Astrocyte (in vitro differentiated cells and primary cell): Measurements from ENCODE around the gene PDGFA. TPM values are rescaled to one million over a fixed set of nuclear protein-coding genes. Genes with fewer than 3 reads are reported as not detected.

ENCODE experiments used
- DNase-seq: peaks from one replicate; pipeline ENCODE4 v3.0.0-alpha.2; 2010; ENCODE audit warnings: low read depth
- FAIRE-seq: peaks from 2 replicates; lab custom pipeline; 2011; peaks lifted over from hg19 to GRCh38; lab: Jason Lieb, UNC
- H2AFZ ChIP-seq: 2 replicates; pipeline ENCODE4 v1.6.0; 2012; ENCODE audit warnings: low read depth, low read length, inconsistent platforms
- H3K27ac ChIP-seq: 2 replicates; pipeline ENCODE4 v1.5.1; 2011; ENCODE audit warnings: low read depth, low read length, inconsistent platforms
- H3K27me3 ChIP-seq: 2 replicates; pipeline ENCODE4 v1.6.0; 2011; ENCODE audit warnings: low read length, inconsistent platforms; ENCODE audit not compliant: insufficient read depth
- H3K36me3 ChIP-seq: 2 replicates; pipeline ENCODE4 v1.5.1; 2011; ENCODE audit warnings: low read length, inconsistent platforms; ENCODE audit not compliant: insufficient read depth
- H3K4me1 ChIP-seq: 2 replicates; pipeline ENCODE4 v1.5.1; 2011; ENCODE audit warnings: low read length, inconsistent platforms; ENCODE audit not compliant: insufficient read depth
- H3K4me2 ChIP-seq: 2 replicates; pipeline ENCODE4 v1.6.0; 2012; ENCODE audit warnings: low read length, inconsistent platforms
- H3K4me3 ChIP-seq: 2 replicates; pipeline ENCODE4 v1.5.1; 2011; ENCODE audit warnings: low read depth, mild to moderate bottlenecking, low read length, inconsistent platforms; ENCODE audit not compliant: insufficient read depth
- H3K79me2 ChIP-seq: 2 replicates; pipeline ENCODE4 v1.6.0; 2012; ENCODE audit warnings: mild to moderate bottlenecking, low read length, inconsistent platforms; ENCODE audit not compliant: insufficient read depth
- H3K9ac ChIP-seq: 2 replicates; pipeline ENCODE4 v1.6.0; 2012; ENCODE audit warnings: mild to moderate bottlenecking, low read length, inconsistent platforms
- H3K9me3 ChIP-seq: 2 replicates; pipeline ENCODE4 v1.5.1; 2012; ENCODE audit warnings: low read depth, mild to moderate bottlenecking, low read length, inconsistent platforms; ENCODE audit not compliant: insufficient read depth
- H4K20me1 ChIP-seq: 2 replicates; pipeline ENCODE4 v1.6.0; 2012; ENCODE audit warnings: low read length, inconsistent platforms; ENCODE audit not compliant: insufficient read depth
- H3K27ac Mint-ChIP-seq: one replicate; pipeline ENCODE4 v1.8.0; 2021; ENCODE audit warnings: mild to moderate bottlenecking, mixed read lengths; ENCODE audit not compliant: unreplicated experiment
- H3K27me3 Mint-ChIP-seq: one replicate; pipeline ENCODE4 v1.8.0; 2021; ENCODE audit warnings: low read depth, mixed read lengths; ENCODE audit not compliant: unreplicated experiment
- H3K36me3 Mint-ChIP-seq: one replicate; pipeline ENCODE4 v1.8.0; 2021; ENCODE audit warnings: low read depth, mixed read lengths; ENCODE audit not compliant: unreplicated experiment
- H3K4me1 Mint-ChIP-seq: one replicate; pipeline ENCODE4 v1.8.0; 2021; ENCODE audit warnings: low read depth, mixed read lengths; ENCODE audit not compliant: unreplicated experiment
- H3K4me3 Mint-ChIP-seq: one replicate; pipeline ENCODE4 v1.8.0; 2021; ENCODE audit warnings: mild to moderate bottlenecking, moderate library complexity, mixed read lengths; ENCODE audit not compliant: unreplicated experiment
- H3K9me3 Mint-ChIP-seq: one replicate; pipeline ENCODE4 v1.8.0; 2021; ENCODE audit warnings: mild to moderate bottlenecking, mixed read lengths; ENCODE audit not compliant: unreplicated experiment
- EZH2 ChIP-seq: IDR thresholded peaks from 2 replicates; pipeline ENCODE4 v1.6.1; 2012; ENCODE audit warnings: mild to moderate bottlenecking, low read length, inconsistent platforms; ENCODE audit not compliant: insufficient read depth
- total RNA-seq: library from RNA; stranded (reverse); gene quantifications from 2 replicates; pipeline ENCODE4 v1.2.1, GENCODE V29; 2021
- TF ChIP-seq, protein P1 (sequence below): IDR thresholded peaks from 2 replicates; pipeline ENCODE4 v1.5.1; 2011; ENCODE audit warnings: low read depth, mild to moderate bottlenecking, inconsistent platforms, low read length, moderate library complexity; ENCODE audit not compliant: insufficient read depth

PDGFA gene
- total RNA-seq, 1 donor from 2014 or later = 47.1 TPM

GRCh38 chr7:449324-450019 is 70.2 kb downstream of the PDGFA start:
- H4K20me1 ChIP-seq = no peaks in the 10 kb centered on the region
- Mint-ChIP-seq H3K4me1 (peaks cover 2% of the 10 kb centered on the region), H3K27me3 (peaks cover 32% of the 10 kb centered on the region), H3K36me3 (no peaks in the 10 kb centered on the region), H3K27ac (no peak overlapping the region), H3K9me3 (no peaks in the 10 kb centered on the region), H3K4me3 (no peak overlapping the region)
- H3K79me2 ChIP-seq = no peaks in the 10 kb centered on the region
- peaks cover 8% of the 10 kb centered on the region for H3K27me3 ChIP-seq
- H3K27ac ChIP-seq = no peak overlapping the region
- H3K36me3 ChIP-seq = no peaks in the 10 kb centered on the region
- no peak for TF ChIP-seq EZH2
- TF ChIP-seq, protein P1, sequence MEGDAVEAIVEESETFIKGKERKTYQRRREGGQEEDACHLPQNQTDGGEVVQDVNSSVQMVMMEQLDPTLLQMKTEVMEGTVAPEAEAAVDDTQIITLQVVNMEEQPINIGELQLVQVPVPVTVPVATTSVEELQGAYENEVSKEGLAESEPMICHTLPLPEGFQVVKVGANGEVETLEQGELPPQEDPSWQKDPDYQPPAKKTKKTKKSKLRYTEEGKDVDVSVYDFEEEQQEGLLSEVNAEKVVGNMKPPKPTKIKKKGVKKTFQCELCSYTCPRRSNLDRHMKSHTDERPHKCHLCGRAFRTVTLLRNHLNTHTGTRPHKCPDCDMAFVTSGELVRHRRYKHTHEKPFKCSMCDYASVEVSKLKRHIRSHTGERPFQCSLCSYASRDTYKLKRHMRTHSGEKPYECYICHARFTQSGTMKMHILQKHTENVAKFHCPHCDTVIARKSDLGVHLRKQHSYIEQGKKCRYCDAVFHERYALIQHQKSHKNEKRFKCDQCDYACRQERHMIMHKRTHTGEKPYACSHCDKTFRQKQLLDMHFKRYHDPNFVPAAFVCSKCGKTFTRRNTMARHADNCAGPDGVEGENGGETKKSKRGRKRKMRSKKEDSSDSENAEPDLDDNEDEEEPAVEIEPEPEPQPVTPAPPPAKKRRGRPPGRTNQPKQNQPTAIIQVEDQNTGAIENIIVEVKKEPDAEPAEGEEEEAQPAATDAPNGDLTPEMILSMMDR = no peak
- no peak overlapping the region for H2AFZ ChIP-seq
- H3K4me1 ChIP-seq = peaks cover 8% of the 10 kb centered on the region
- no peak for FAIRE-seq
- H3K4me3 ChIP-seq = no peak overlapping the region
- no peaks in the 10 kb centered on the region for H3K9me3 ChIP-seq
- H3K9ac ChIP-seq = no peak overlapping the region
- H3K4me2 ChIP-seq = no peak overlapping the region
- DNase-seq = no peak

GRCh38 chr7:447523-447922 is 72.1 kb downstream of the PDGFA start:
- Histone ChIP-seq H3K9me3 (peaks cover 4% of the 10 kb centered on the region), H3K9ac (no peak overlapping the region), H3K27ac (no peak overlapping the region), H4K20me1 (no peaks in the 10 kb centered on the region), H3K4me3 (no peak overlapping the region), H3K4me1 (peaks cover 8% of the 10 kb centered on the region), H3K36me3 (no peaks in the 10 kb centered on the region), H3K4me2 (no peak overlapping the region), H2AFZ (no peak overlapping the region), H3K79me2 (no peaks in the 10 kb centered on the region), H3K27me3 (peaks cover 5% of the 10 kb centered on the region)
- Mint-ChIP-seq H3K4me1 (peaks cover 2% of the 10 kb centered on the region), H3K4me3 (no peak overlapping the region), H3K27ac (no peak overlapping the region), H3K9me3 (no peaks in the 10 kb centered on the region), H3K36me3 (no peaks in the 10 kb centered on the region), H3K27me3 (peaks cover 29% of the 10 kb centered on the region)
- FAIRE-seq (no peak), DNase-seq (no peak)
- TF ChIP-seq EZH2 = no peak
- TF ChIP-seq, protein P1 = no peak

Other genes with a start within 250 kb of the PDGFA start
- not detected in 2 replicates for gene FOXL3, start 229.7 kb downstream of the PDGFA start, total RNA-seq
- 24.5 and 25.9 TPM in 2 replicates for gene DNAAF5, start 206.9 kb upstream of the PDGFA start, total RNA-seq
- gene PRKAR1B, start 207.4 kb upstream of the PDGFA start, total RNA-seq = 14.7 and 14.8 TPM in 2 replicates